ACC112 (cell line): ENCODE data around the gene HSPB7.

Experiments used
- H2AFZ ChIP-seq: fragments of 200-600 bp; sonication (generic); one replicate; pipeline ENCODE4 v1.6.0; 2017; ENCODE audit warnings: antibody characterized with exemption, low read length; ENCODE audit not compliant: unreplicated experiment
- H3K27ac ChIP-seq: fragments of 200-600 bp; sonication (generic); 2 replicates; pipeline ENCODE4 v1.5.1; 2014; ENCODE audit warnings: low read depth, mild to moderate bottlenecking, antibody characterized with exemption, low read length, moderate library complexity
- H3K27me3 ChIP-seq: fragments of 200-600 bp; sonication (generic); 2 replicates; pipeline ENCODE4 v1.6.1; 2014; ENCODE audit warnings: mild to moderate bottlenecking, antibody characterized with exemption, low read length, moderate library complexity, mixed read lengths; ENCODE audit not compliant: insufficient read depth
- H3K36me3 ChIP-seq: fragments of 200-600 bp; sonication (generic); 2 replicates; pipeline ENCODE4 v1.6.1; 2016; ENCODE audit warnings: mild to moderate bottlenecking, antibody characterized with exemption, low read length, moderate library complexity, mixed read lengths; ENCODE audit not compliant: insufficient read depth
- H3K4me1 ChIP-seq: fragments of 200-600 bp; sonication (generic); one replicate; pipeline ENCODE4 v1.6.1; 2016; ENCODE audit warnings: low read length, mixed read lengths; ENCODE audit not compliant: insufficient read depth, unreplicated experiment, control insufficient read depth
- H3K4me3 ChIP-seq: fragments of 200-600 bp; sonication (generic); 2 replicates; pipeline ENCODE4 v1.5.1; 2014; ENCODE audit warnings: mild to moderate bottlenecking, low read depth, low read length
- H3K79me2 ChIP-seq: fragments of 200-600 bp; sonication (generic); one replicate; pipeline ENCODE4 v1.6.0; 2016; ENCODE audit warnings: low read length; ENCODE audit not compliant: control insufficient read depth, unreplicated experiment, insufficient read depth

HSPB7 gene

GRCh38 chr1:15965228-15965767 lies 52.5 kb downstream of the HSPB7 start:
- Histone ChIP-seq H3K79me2 (peaks cover 68% of the 10 kb centered on the region), H2AFZ (no peak overlapping the region), H3K4me1 (peaks cover 50% of the 10 kb centered on the region), H3K36me3 (no peaks in the 10 kb centered on the region; the same call in 1 of the 2 replicates), H3K4me3 (peak overlapping the region; percentile 69), H3K27ac (peak overlapping the region; percentile 97), H3K27me3 (no peaks in the 10 kb centered on the region)
